ENCODE data around the gene ULK3.
A peak's percentile ranks its signal among the peaks of the same experiment; 100 is the strongest.
"Not testable (repeated sequence)": the region's sequence is repeated elsewhere in the genome, so short reads cannot be mapped to it uniquely, and the experiment has no call there.

The ULK3 gene

DNA sequence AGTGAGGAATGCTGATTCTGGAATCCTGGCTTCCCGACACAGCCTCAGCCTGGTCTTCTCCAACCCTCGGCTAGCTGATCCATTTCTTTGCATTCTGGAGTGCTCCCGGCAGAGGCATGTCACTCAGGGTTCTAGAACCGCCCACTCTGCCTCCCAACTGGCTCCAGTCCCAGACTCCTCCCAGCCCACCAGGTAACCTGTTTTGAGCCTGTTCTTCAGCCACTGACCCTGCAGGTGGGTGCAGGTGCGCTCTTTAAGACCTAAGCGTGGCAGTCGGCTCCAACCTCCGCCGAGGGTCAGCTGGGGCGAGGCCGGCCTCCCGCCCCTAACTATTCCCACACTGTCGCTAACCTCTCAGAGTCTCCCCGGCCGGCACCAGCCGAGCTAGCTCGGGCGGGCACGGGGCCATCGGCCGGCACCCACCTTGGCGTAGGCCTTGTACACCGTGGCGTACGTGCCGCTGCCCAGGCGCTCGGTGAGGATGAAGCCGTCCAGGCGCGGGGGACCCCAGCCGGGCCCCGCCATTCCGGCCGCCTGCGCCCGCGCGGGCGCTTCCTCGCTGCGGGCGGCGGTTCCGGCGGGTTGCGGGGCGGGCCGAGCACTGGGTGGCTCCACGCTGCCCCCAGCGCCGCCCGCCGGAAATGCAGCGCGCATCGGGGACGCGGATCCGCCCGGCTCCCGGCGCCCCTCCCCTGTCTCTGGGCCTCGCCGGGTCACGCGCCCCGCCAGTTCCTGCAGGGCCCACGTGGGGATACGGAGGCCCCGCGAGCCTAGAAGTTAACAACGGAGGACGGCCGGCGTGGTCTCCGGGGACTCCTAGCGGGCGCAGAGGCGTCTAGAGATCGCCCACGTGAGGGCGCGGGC lies at the start of gene ULK3:
Gene ULK3, minus strand, starts transcription at position 576 of the 864 bp plus-strand sequence. Its CDS starts 51 bp downstream, at position 525.
- DNase-seq (ENCODE audit: low read depth in 2 of 2) = peak; percentile 82

- DNase-seq (ENCODE audit: low read depth in 2 of 2) = no peak
These were observed 49.4 kb upstream of the ULK3 start for GRCh38 chr15:74892313-74892712.

GRCh38 chr15:74891469-74891868 lies 48.5 kb upstream of the ULK3 start:
- DNase-seq (ENCODE audit: low read depth in 2 of 2) = no peak

DNA sequence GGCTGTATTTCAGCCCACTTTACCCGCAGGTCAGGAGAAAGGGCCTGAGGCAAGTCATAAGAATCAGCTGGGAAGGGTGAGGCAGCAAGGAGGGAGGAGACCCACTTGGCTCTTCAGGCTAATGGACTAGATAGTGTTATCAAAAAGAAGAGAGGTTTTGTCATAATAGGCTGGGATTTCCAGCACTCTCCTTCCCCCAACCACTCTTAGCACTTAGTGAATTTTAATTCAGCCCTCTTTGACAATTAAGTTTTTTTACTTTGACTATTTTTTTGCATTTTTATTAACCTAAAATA lies 47.7 kb upstream of the ULK3 start:
- no peak for DNase-seq (ENCODE audit: low read depth in 2 of 2)

DNA sequence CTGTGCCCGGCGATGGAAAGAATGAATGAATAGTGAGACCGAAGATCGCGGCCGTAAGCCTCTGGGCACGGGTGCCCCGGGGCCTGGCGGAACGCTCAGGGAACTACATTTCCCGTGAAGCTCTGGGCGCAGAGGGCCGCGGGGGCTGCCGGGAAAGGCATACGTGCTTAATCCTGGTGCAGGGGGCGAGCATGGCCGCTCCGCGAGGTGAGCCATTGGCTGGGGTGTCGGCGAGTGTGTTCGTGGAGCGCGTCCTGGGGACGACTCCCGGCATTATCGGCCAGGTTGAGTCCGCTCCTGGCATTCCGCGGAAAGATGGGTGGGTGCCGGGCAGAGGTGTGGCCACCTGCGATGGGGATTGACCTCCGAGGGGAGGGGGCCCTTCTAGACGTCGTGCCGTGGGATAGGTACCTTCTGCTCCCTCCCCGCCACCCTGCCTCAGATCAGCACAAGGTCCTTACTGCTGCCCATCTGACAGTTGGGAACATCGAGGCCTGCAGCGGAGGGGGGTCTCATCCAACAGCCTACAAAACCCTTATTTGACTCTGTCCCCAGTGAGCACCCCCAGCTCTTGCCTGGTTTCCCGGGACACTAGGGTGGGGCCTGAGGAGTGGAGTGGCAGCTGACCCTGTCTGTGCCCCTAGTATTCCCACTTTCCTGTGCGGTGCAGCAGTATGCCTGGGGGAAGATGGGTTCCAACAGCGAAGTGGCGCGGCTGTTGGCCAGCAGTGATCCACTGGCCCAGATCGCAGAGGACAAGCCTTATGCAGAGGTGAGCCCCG lies 47.1 kb upstream of the ULK3 start, which contains the start of gene MPI:
Gene MPI, plus strand, starts transcription at position 160 of the 782 bp plus-strand sequence. Its CDS starts 32 bp downstream, at position 192.
- peak; percentile 64 to 73 for DNase-seq (ENCODE audit: low read depth in 2 of 2)

DNA sequence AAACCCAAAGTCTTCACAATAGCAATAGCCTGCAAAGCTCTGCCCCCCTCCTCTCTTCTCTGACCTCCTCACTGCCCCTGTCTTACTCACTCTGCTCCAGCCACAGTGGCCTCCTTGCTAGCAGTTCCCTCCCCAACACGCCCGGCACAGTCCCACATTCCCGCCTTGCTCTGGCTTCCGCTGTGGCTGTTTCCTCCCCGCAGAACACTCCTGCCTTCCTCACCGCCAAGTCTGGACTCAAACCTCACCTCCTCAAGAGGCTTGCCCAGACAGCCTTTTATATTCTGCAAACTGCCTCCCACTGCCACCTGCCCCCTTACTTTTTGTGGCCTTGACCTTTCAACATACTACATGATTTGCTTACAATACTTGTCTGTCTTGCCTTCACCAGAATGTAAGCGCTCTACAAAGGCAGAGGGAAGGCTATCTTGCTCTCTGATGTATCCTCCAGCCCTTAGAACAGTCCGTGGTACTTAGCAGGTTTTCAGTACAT lies 46.5 kb upstream of the ULK3 start:
- no peak for DNase-seq (ENCODE audit: low read depth in 2 of 2)

DNA sequence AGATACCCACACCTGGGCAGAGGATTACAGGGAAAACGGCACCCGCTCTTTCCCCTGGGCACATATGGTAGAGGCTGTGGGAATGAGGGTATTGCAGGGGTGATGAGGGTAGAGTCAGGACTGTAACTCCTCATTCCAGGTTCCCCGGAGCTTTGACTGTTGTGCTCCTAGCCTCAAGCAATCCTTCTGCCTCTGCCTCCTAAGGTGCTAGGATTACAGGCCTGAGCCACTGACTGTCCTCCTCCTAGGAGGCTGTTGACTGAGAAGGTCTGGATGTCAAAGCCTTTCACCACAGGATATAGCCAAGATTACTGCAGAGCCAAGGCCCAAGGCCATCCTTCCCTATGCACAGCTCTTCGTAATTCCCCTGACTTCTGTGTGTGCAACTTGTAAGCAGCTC lies 45.8 kb upstream of the ULK3 start:
- no peak for DNase-seq (ENCODE audit: low read depth in 2 of 2)

- not testable (repeated sequence) for DNase-seq (ENCODE audit: low read depth in 2 of 2)
These were observed 44.7 kb upstream of the ULK3 start for GRCh38 chr15:74887537-74888193.

DNA sequence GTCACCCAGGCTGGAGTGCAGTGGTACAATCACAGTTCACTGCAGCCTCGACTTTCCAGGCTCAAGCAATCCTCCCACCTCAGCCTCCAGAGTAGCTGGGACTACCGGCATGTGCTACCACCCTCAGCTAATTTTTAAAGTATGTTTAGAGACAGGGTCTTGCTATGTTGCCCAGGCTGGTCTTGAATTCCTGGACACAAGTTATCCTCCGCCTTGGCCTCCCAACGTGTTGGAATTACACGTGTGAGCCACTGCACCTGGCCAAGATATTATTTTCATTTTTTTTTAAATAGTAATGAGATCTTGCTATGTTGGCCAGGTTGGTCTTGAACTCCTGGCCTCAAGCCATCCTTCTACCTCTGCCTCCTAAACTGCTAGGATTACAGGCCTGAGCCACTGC lies 42.5 kb upstream of the ULK3 start:
- no peak for DNase-seq (ENCODE audit: low read depth in 2 of 2)

DNA sequence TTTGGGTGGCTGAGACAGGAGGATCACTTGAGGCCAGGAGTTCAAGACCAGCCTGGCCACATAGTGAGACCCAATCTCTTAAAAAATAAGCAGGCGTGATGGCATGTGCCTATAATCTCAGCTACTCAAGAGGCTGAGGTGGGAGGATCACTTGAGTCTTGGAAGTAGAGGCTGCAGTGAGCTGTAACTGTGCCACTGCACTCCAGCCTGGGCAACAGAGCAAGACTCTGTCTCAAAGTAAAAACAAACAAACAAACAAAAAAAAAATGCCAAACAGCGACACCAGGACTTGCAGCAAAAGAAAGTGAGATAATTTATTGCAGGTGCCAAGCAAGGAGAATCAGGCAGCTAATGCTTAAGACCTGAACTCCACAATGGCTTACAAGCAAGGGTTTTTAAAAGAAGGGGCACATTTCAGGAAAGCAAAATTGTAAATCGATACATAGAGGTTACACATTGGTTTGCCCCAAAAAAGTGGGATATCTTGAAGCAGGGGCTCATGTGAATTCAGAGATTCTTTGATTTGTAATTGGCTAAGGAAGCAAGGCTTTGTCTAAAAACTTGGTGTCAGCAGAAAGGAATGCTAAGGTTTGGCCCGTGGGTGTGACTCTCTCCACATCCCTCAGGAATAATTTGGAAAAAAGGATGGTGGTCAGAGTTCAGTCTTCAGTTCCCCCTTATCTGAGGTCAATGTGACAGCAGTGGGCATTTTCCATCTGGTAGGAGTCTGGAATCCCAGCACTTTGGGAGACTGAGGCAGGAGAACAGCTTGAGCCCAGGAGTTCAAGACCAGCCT lies 41.7 kb upstream of the ULK3 start:
- no peak for DNase-seq (ENCODE audit: low read depth in 2 of 2)

GRCh38 chr15:74882528-74882927 lies 39.6 kb upstream of the ULK3 start:
- no peak for DNase-seq (ENCODE audit: low read depth in 2 of 2)

- DNase-seq (ENCODE audit: low read depth in 2 of 2) = no peak
These were observed 35.3 kb upstream of the ULK3 start for GRCh38 chr15:74878273-74878672.

GRCh38 chr15:74873756-74874424 lies 30.9 kb upstream of the ULK3 start:
- no peak for DNase-seq (ENCODE audit: low read depth in 2 of 2)

DNA sequence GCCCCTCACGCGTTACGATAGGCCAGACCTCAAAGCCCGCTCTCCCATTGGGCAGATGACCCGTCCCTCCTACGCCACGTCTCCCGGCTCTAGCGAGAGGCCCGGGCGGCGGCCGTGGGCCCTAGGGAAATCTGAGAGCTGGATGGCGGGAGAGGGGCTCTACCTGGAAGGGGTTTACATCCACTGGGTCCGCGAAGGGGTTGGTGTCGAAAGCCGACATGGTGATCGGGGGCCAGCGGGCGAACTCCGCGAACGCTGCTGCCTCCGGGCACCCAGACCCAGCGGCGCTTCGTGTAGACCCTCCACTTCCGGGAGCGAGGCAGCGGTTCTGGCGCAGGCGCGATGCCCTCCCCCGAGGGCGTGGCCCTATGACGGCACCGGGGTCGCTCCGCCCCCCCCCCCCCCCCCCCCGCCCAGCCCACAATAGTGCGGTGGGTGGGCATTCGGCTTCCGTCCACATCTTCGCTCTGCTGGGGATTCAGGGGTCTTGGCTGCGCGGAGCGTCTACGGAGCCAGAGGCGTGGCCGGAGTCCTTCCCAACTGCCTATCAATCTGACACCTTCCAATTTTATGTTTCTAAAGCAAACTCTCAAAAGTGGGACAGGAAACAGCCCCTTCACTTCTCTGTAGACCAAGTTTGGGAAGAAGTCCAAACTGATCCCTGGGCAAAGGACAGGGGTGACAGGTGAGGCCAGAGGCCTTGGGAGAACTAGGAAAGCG lies 30.2 kb upstream of the ULK3 start, which contains the start of gene SCAMP2:
Gene SCAMP2, minus strand, starts transcription at position 330 of the 720 bp plus-strand sequence. Its CDS starts 110 bp downstream, at position 220.
- peak; percentile 76 to 78 for DNase-seq (ENCODE audit: low read depth in 2 of 2)

DNA sequence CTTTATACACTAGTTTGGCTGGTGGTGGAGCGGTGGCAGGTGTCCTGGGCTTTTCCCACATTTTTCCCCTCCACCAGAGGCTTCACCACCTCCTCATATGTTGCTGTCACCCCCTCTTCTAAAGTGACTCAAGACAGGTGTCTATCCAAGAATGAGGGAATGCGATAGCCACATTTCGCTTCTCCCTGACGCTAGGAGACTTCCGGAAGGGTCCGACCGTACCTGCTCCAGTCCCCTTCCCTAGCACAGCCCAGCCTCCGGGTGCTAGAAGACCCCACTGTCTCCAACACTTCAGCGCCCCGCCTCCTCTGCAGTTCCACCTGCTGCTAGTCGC lies 29.7 kb upstream of the ULK3 start:
- no peak for DNase-seq (ENCODE audit: low read depth in 2 of 2)

DNA sequence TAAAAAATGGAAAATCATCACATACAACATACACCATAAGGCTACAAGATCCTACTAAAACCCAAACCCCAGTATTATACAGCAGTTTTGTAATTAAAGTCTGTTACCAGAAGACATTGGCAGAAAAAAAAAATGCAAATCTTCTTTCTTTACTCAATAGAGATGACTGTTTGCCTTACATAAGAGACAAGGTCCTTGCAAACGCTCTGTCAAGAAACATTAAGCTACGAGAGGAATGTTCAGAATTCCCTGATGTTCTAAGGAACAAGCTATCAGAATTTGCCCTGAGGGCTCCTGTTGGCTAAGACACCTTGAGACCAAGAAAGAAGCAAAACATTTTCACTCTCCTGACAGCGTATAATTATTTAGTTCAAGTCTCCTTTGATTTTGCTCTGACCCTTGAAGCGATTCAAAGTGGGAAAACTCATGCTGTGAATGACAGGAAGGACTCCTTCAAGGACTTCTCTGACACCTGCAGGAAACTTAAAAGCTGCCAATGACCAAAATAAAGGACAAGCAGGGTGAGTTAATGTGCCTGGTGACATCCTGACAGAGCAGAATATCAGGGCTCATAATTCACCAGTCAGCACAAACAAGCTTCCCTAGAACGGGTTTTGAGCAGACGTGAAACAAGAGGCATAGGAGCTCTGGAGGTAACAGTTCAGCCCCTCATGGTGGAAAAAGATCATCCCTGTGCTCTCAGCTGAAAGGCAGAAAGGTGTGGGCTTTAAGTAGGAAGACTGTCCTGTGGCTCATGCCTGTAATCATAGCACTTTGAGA lies 27.7 kb upstream of the ULK3 start:
- DNase-seq (ENCODE audit: low read depth in 2 of 2) = no peak

- no peak for DNase-seq (ENCODE audit: low read depth in 2 of 2)
These were observed 26.9 kb upstream of the ULK3 start for GRCh38 chr15:74869726-74870407.

- no peak for DNase-seq (ENCODE audit: low read depth in 2 of 2)
These were observed 26.4 kb upstream of the ULK3 start for GRCh38 chr15:74869372-74869725.

GRCh38 chr15:74868059-74868458 lies 25.1 kb upstream of the ULK3 start:
- DNase-seq (ENCODE audit: low read depth in 2 of 2) = no peak

Data from stimulated activated CD8-positive, alpha-beta memory T cell treated with anti-CD3 and anti-CD28 coated beads, Interleukin-7, amount 100 ng/mL, for 1 hour (primary cell).